H1 (cell line): Measurements from ENCODE around the gene PACSIN1. TPM values are rescaled to one million over a fixed set of nuclear protein-coding genes. Genes with fewer than 3 reads are reported as not detected.

Experiments used
- CTCF ChIA-PET: fragments of 300-600 bp; sonication (Branson Sonifier 250); formaldehyde crosslinking; loops from one replicate; lab custom pipeline; 2021; ENCODE audit not compliant: partially characterized antibody; lab: Charles Lee
- POLR2A ChIA-PET: fragments of 300-600 bp; sonication (Branson Sonifier 250); formaldehyde crosslinking; loops from one replicate; lab custom pipeline; 2021; ENCODE audit warnings: inconsistent platforms; ENCODE audit not compliant: partially characterized antibody; lab: Charles Lee
- DNase-seq, 2 experiments: peaks; one replicate each; pipeline versions ENCODE4 v3.0.0 to v3.0.0-alpha.2; 2010 to 2022; ENCODE audit warnings: low spot score in 2 of 2, low read depth in 1 of 2, mixed read lengths in 1 of 2
- FAIRE-seq: peaks from 2 replicates; lab custom pipeline; 2011; peaks lifted over from hg19 to GRCh38; lab: Jason Lieb, UNC
- H2AFZ ChIP-seq: 2 replicates; pipeline ENCODE4 v1.8.1; 2012; ENCODE audit warnings: low read length, inconsistent platforms
- H2AK5ac ChIP-seq: 2 replicates; pipeline ENCODE4 v1.6.1; 2013; ENCODE audit warnings: low read depth, low read length
- H2BK120ac ChIP-seq: replicated peaks from 2 replicates; pipeline ENCODE3; 2013; ENCODE audit warnings: low read depth, low read length, inconsistent platforms
- H2BK12ac ChIP-seq: 2 replicates; pipeline ENCODE4 v1.6.1; 2013; ENCODE audit warnings: low read depth, low read length
- H2BK15ac ChIP-seq: 2 replicates; pipeline ENCODE4 v1.6.1; 2013; ENCODE audit warnings: low read length
- H2BK20ac ChIP-seq: 2 replicates; pipeline ENCODE4 v1.6.1; 2013; ENCODE audit warnings: low read length
- H2BK5ac ChIP-seq: 2 replicates; pipeline ENCODE4 v1.6.1; 2013; ENCODE audit warnings: low read depth, low read length
- H3K14ac ChIP-seq: 2 replicates; pipeline ENCODE4 v1.6.1; 2013; ENCODE audit warnings: inconsistent platforms; ENCODE audit not compliant: insufficient read length
- H3K18ac ChIP-seq: 2 replicates; pipeline ENCODE4 v1.6.1; 2013; ENCODE audit warnings: low read length; ENCODE audit errors: extremely low read depth
- H3K23ac ChIP-seq: 2 replicates; pipeline ENCODE4 v1.6.1; 2013; ENCODE audit warnings: inconsistent platforms; ENCODE audit not compliant: insufficient read length
- H3K23me2 ChIP-seq: 2 replicates; pipeline ENCODE4 v1.6.1; 2013; ENCODE audit warnings: low read depth, low read length
- H3K27ac ChIP-seq: 2 replicates; pipeline ENCODE4 v1.6.1; 2011; ENCODE audit warnings: low read depth, low read length, inconsistent platforms
- H3K27me3 ChIP-seq, 4 experiments: replicated peaks in 1 of 4; 1 replicate in 1 of 4; 2 replicates in 3 of 4; pipeline versions ENCODE4 v1.6.1 to v1.8.1; 2011 to 2013; ENCODE audit warnings: low read length in 3 of 4, mild to moderate bottlenecking in 3 of 4, inconsistent platforms in 2 of 4, mixed read lengths in 2 of 4, moderate library complexity in 1 of 4; ENCODE audit not compliant: control insufficient read depth in 3 of 4, insufficient read depth in 3 of 4; ENCODE audit errors: extremely low read depth in 1 of 4
- H3K36me3 ChIP-seq, 4 experiments: 2 replicates each; pipeline versions ENCODE4 v1.6.1 to v1.8.1; 2011 to 2013; ENCODE audit warnings: mild to moderate bottlenecking in 4 of 4, low read length in 3 of 4, moderate library complexity in 2 of 4, control low read depth in 1 of 4, inconsistent platforms in 1 of 4; ENCODE audit not compliant: insufficient read depth in 4 of 4, control insufficient read depth in 2 of 4
- H3K4ac ChIP-seq: replicated peaks from 2 replicates; pipeline ENCODE3; 2013; ENCODE audit warnings: low read length, low read depth, mixed read lengths, inconsistent platforms; ENCODE audit not compliant: insufficient read length
- H3K4me1 ChIP-seq, 4 experiments: replicated peaks in 1 of 4; 1 replicate in 1 of 4; 2 replicates in 3 of 4; pipeline versions ENCODE4 v1.6.1 to v1.8.1; 2011 to 2013; ENCODE audit warnings: low read length in 3 of 4, inconsistent platforms in 2 of 4, mixed read lengths in 1 of 4; ENCODE audit not compliant: insufficient read depth in 4 of 4, control insufficient read depth in 3 of 4
- H3K4me2 ChIP-seq, 2 experiments: 2 replicates each; pipeline versions ENCODE4 v1.6.1 to v1.8.1; 2011 to 2013; ENCODE audit warnings: low read depth in 2 of 2, low read length in 2 of 2, control low read depth in 1 of 2, inconsistent platforms in 1 of 2, mild to moderate bottlenecking in 1 of 2; ENCODE audit not compliant: insufficient read depth in 1 of 2
- H3K4me3 ChIP-seq, 4 experiments: fragments of 200-600, 300-600 bp in 1 of 4; sonication (generic), shearing (Covaris generic), sonication (Bioruptor Twin) in 1 of 4; 2 replicates each; pipeline versions ENCODE4 v1.5.1 to v1.8.1; 2011 to 2016; ENCODE audit warnings: low read length in 4 of 4, low read depth in 3 of 4, control low read depth in 2 of 4, inconsistent platforms in 2 of 4, mild to moderate bottlenecking in 2 of 4, mixed read lengths in 1 of 4, moderate library complexity in 1 of 4; ENCODE audit not compliant: insufficient read depth in 2 of 4; ENCODE audit errors: extremely low read depth in 1 of 4
- H3K56ac ChIP-seq: replicated peaks from 2 replicates; pipeline ENCODE3; 2013; ENCODE audit warnings: low read depth, mild to moderate bottlenecking, mixed read lengths, low read length, inconsistent platforms; ENCODE audit not compliant: insufficient read length
- H3K79me1 ChIP-seq: 2 replicates; pipeline ENCODE4 v1.6.1; 2013; ENCODE audit warnings: low read depth, low read length, control low read depth
- H3K79me2 ChIP-seq, 2 experiments: 2 replicates each; pipeline versions ENCODE4 v1.6.1 to v1.8.1; 2012 to 2013; ENCODE audit warnings: low read length in 2 of 2, mild to moderate bottlenecking in 2 of 2, inconsistent platforms in 1 of 2; ENCODE audit not compliant: insufficient read depth in 2 of 2, control insufficient read depth in 1 of 2
- H3K9ac ChIP-seq, 4 experiments: replicated peaks in 1 of 4; 1 replicate in 1 of 4; 2 replicates in 3 of 4; pipeline versions ENCODE4 v1.6.1 to v1.8.1; 2011 to 2013; ENCODE audit warnings: low read depth in 3 of 4, low read length in 3 of 4, control low read depth in 2 of 4, mild to moderate bottlenecking in 2 of 4, moderate library complexity in 2 of 4, inconsistent platforms in 1 of 4; ENCODE audit errors: extremely low read depth in 1 of 4
- H3K9me3 ChIP-seq, 2 experiments: 2 replicates each; pipeline versions ENCODE4 v1.6.1 to v1.8.1; 2012 to 2013; ENCODE audit warnings: mild to moderate bottlenecking in 2 of 2, moderate library complexity in 2 of 2, control low read depth in 1 of 2, inconsistent platforms in 1 of 2, low read depth in 1 of 2, low read length in 1 of 2, mixed read lengths in 1 of 2; ENCODE audit not compliant: insufficient read depth in 2 of 2
- H4K20me1 ChIP-seq, 2 experiments: replicated peaks in 1 of 2; 2 replicates each; pipeline versions ENCODE3 to v1.8.1; 2011 to 2013; ENCODE audit warnings: inconsistent platforms in 2 of 2, low read length in 2 of 2, mild to moderate bottlenecking in 1 of 2; ENCODE audit not compliant: insufficient read depth in 2 of 2, control insufficient read depth in 1 of 2
- H4K5ac ChIP-seq: 2 replicates; pipeline ENCODE4 v1.6.1; 2013; ENCODE audit warnings: low read length, low read depth, mixed read lengths, inconsistent platforms; ENCODE audit not compliant: insufficient read length
- H4K8ac ChIP-seq: 2 replicates; pipeline ENCODE4 v1.8.0; 2013; ENCODE audit warnings: mild to moderate bottlenecking, moderate library complexity, low read length, inconsistent platforms; ENCODE audit not compliant: insufficient read depth; ENCODE audit errors: extremely low read depth
- H4K91ac ChIP-seq: replicated peaks from 2 replicates; pipeline ENCODE3; 2013; ENCODE audit warnings: low read length, mixed read lengths, inconsistent platforms; ENCODE audit not compliant: insufficient read length
- ASH2L ChIP-seq: fragments of 200-600, 300-600 bp; sonication (generic); IDR thresholded peaks from one replicate; pipeline ENCODE4 v1.7.1; 2017; ENCODE audit warnings: low read length
- CBX5 ChIP-seq: fragments of 300-800, 300-1000 bp; sonication (generic); IDR thresholded peaks from 2 replicates; pipeline ENCODE4 v1.7.1; 2016; ENCODE audit warnings: antibody characterized with exemption, low read length, low read depth
- CBX8 ChIP-seq: fragments of 300-800, 300-1000 bp; sonication (generic); IDR thresholded peaks from 2 replicates; pipeline ENCODE4 v1.7.1; 2016; ENCODE audit warnings: low read depth, low read length, borderline replicate concordance
- CEBPB ChIP-seq: IDR thresholded peaks from 2 replicates; pipeline ENCODE4 v1.6.1; 2012; ENCODE audit warnings: low read depth, low read length
- CHD1 ChIP-seq: IDR thresholded peaks from 2 replicates; pipeline ENCODE4 v1.6.1; 2012; ENCODE audit warnings: low read depth, low read length, improper control_type of control experiment
- CREB1 ChIP-seq: IDR thresholded peaks from 2 replicates; pipeline ENCODE4 v1.6.1; 2012; ENCODE audit warnings: inconsistent platforms
- EP300 ChIP-seq, 2 experiments: IDR thresholded peaks; 1 replicate in 1 of 2; 2 replicates in 1 of 2; pipeline ENCODE4 v1.6.1; 2011 to 2012; ENCODE audit warnings: low read depth in 2 of 2, low read length in 2 of 2, mild to moderate bottlenecking in 2 of 2, borderline replicate concordance in 1 of 2, inconsistent platforms in 1 of 2, moderate library complexity in 1 of 2
- FOSL1 ChIP-seq: IDR thresholded peaks from 2 replicates; pipeline ENCODE4 v1.6.1; 2011; ENCODE audit warnings: mild to moderate bottlenecking, low read depth, low read length, moderate library complexity; ENCODE audit not compliant: insufficient read depth
- GTF2F1 ChIP-seq: IDR thresholded peaks from 2 replicates; pipeline ENCODE4 v1.6.1; 2012; ENCODE audit warnings: low read depth, low read length, improper control_type of control experiment, borderline replicate concordance
- HDAC2 ChIP-seq, 2 experiments: fragments of 300-600 bp in 1 of 2; sonication (generic) in 1 of 2; IDR thresholded peaks; 2 replicates each; pipeline ENCODE4 v1.6.1; 2011 to 2012; ENCODE audit warnings: low read depth in 2 of 2, low read length in 2 of 2, mild to moderate bottlenecking in 2 of 2, moderate library complexity in 2 of 2, borderline replicate concordance in 1 of 2, inconsistent platforms in 1 of 2
- POLR2A ChIP-seq, 2 experiments: IDR thresholded peaks; 1 replicate in 1 of 2; 2 replicates in 1 of 2; pipeline ENCODE4 v1.6.1; 2011; ENCODE audit warnings: low read depth in 2 of 2, low read length in 2 of 2, mild to moderate bottlenecking in 2 of 2; ENCODE audit errors: control extremely low read depth in 1 of 2
- RFX5 ChIP-seq: IDR thresholded peaks from 2 replicates; pipeline ENCODE4 v1.6.1; 2011; ENCODE audit warnings: low read depth, low read length, improper control_type of control experiment, borderline replicate concordance
- SP1 ChIP-seq: IDR thresholded peaks from 2 replicates; pipeline ENCODE4 v1.6.1; 2011; ENCODE audit warnings: low read depth, low read length
- SP4 ChIP-seq: IDR thresholded peaks from 2 replicates; pipeline ENCODE4 v1.6.1; 2012; ENCODE audit warnings: low read length, inconsistent platforms
- TAF7 ChIP-seq: optimal IDR thresholded peaks from 2 replicates; pipeline ENCODE3; 2011; ENCODE audit warnings: low read depth, mild to moderate bottlenecking, inconsistent platforms, low read length, moderate library complexity, borderline replicate concordance
- TBP ChIP-seq: IDR thresholded peaks from 2 replicates; pipeline ENCODE4 v1.6.1; 2011; ENCODE audit warnings: low read depth, low read length, improper control_type of control experiment
- WGBS, 2 experiments: shearing (Covaris generic) in 1 of 2; methylation state at CpG; one replicate each; pipeline versions ENCODE4 v1.1.6 to v1.1.7; 2013 to 2015; ENCODE audit warnings: low lambda C conversion rate in 2 of 2, mixed read lengths in 2 of 2, inconsistent platforms in 1 of 2, low coverage in 1 of 2, missing lambda C conversion rate in 1 of 2; ENCODE audit not compliant: insufficient replicate concordance in 2 of 2, insufficient coverage in 1 of 2, insufficient read length in 1 of 2; ENCODE audit errors: extremely low coverage in 1 of 2, missing lambda C conversion rate in 1 of 2; 5-methylcytosine and 5-hydroxymethylcytosine counted together
- polyA plus RNA-seq, 7 experiments: library from polyadenylated mRNA; depleted of rRNA in 3 of 7; stranded (reverse) in 5 of 7; unstranded in 2 of 7; fragments of >200 nt in 5 of 7; fragments of 200-250 nt in 2 of 7; gene quantifications; 1 replicate in 5 of 7; 2 replicates in 1 of 7; 4 replicates in 1 of 7; pipeline versions ENCODE4 v1.2.1 to v1.2.3, GENCODE V29; 2011 to 2013; ENCODE audit warnings: missing spikeins in 2 of 7, mixed read lengths in 2 of 7
- total RNA-seq: library from RNA; stranded (reverse); fragmentation: NEBNext Ultra II Directional; extraction: Animal tissue kit (Norgen Biotek cat#: 25700); gene quantifications from 2 replicates; pipeline ENCODE4 v1.2.1, GENCODE V29; 2021

The PACSIN1 gene
- total and polyA plus RNA-seq, 2 of the 8 experiments (the other 6 are each of a cell fraction or from before 2014, with no cell fraction given), result 5.9 to 11.1 TPM

- FAIRE-seq, result no peak
- no peak overlapping the region for H2BK12ac ChIP-seq
- CTCF ChIA-PET, result interaction anchor here (4.6 kb wide), 1 partner anchor 21 kb away, joined by 15 read pairs; no protein-coding TSS in a partner anchor
- TF ChIP-seq CBX8 (no peak), CBX5 (no peak), SP1 (no peak), SP4 (no peak), FOSL1 (no peak), CEBPB (no peak), EP300 (IDR thresholded peaks at IDR 0.05; ENCODE audit: borderline replicate concordance in 1 of 2, low read depth in 2 of 2, low read length in 2 of 2) (no peak), CHD1 (no peak), RFX5 (no peak), HDAC2 (IDR thresholded peaks at IDR 0.05; ENCODE audit: borderline replicate concordance in 1 of 2, low read depth in 2 of 2, low read length in 2 of 2) (no peak), GTF2F1 (no peak), CREB1 (no peak), TBP (no peak), ASH2L (no peak), TAF7 (no peak), POLR2A (IDR thresholded peaks at IDR 0.05; ENCODE audit: control extremely low read depth in 1 of 2, low read depth in 2 of 2, low read length in 2 of 2) (no peak)
Observed at GRCh38 chr6:34437644-34437970, 28.3 kb upstream of the PACSIN1 start.

More at GRCh38 chr6:34437644-34437970, 28.3 kb upstream of the PACSIN1 start:
- H3K9ac ChIP-seq, result no peak overlapping the region
- no peak overlapping the region for H3K4me3 ChIP-seq
- no peak overlapping the region for H3K14ac ChIP-seq
- H3K4me2 ChIP-seq, result no peak overlapping the region
- H2BK20ac ChIP-seq, result no peak overlapping the region
- H4K5ac ChIP-seq, result no peak overlapping the region
- no peaks in the 10 kb centered on the region for H3K36me3 ChIP-seq
- H2AK5ac ChIP-seq, result no peak overlapping the region
- no peak overlapping the region for H4K8ac ChIP-seq
- no peaks in the 10 kb centered on the region for H4K20me1 ChIP-seq
- no peak overlapping the region for H3K27ac ChIP-seq
- H3K79me2 ChIP-seq, result no peaks in the 10 kb centered on the region
- no peaks in the 10 kb centered on the region for H3K27me3 ChIP-seq
- no peak overlapping the region for H4K91ac ChIP-seq
- H2BK15ac ChIP-seq, result no peak overlapping the region
- no peaks in the 10 kb centered on the region for H3K79me1 ChIP-seq
- H3K9me3 ChIP-seq, result peaks cover 12 to 16% of the 10 kb centered on the region in 2 experiments
- DNase-seq, result no peak
- no peaks in the 10 kb centered on the region for H3K23me2 ChIP-seq
- H2BK5ac ChIP-seq, result no peak overlapping the region
- H2BK120ac ChIP-seq, result no peak overlapping the region
- WGBS, 2 experiments, result 75% methylated on average over 1 of the region's 1 CpG; no CpG with 5 or more reads in 1 of the 2 experiments
- no peak overlapping the region for H3K18ac ChIP-seq
- H3K4me1 ChIP-seq, result no peaks in the 10 kb centered on the region
- no peak overlapping the region for H3K4ac ChIP-seq
- H3K56ac ChIP-seq, result no peak overlapping the region
- no peak overlapping the region for H2AFZ ChIP-seq
- POLR2A ChIA-PET, result interaction anchor here (0.9 to 1.8 kb wide), 5 partner anchors 9 to 189 kb away, joined by 3 to 7 read pairs (median 5); partner anchors contain the start of genes RPS10 and SMIM29
- no peak overlapping the region for H3K23ac ChIP-seq
